ENCODE data around the gene KCNJ6. TPM values are rescaled to one million over a fixed set of nuclear protein-coding genes. Genes with fewer than 3 reads are reported as not detected.

The KCNJ6 gene
- total and polyA plus RNA-seq, 2 of the 8 experiments (the other 6 are each of a cell fraction or from before 2014, with no cell fraction given) = 0.51 to 1.2 TPM

DNA sequence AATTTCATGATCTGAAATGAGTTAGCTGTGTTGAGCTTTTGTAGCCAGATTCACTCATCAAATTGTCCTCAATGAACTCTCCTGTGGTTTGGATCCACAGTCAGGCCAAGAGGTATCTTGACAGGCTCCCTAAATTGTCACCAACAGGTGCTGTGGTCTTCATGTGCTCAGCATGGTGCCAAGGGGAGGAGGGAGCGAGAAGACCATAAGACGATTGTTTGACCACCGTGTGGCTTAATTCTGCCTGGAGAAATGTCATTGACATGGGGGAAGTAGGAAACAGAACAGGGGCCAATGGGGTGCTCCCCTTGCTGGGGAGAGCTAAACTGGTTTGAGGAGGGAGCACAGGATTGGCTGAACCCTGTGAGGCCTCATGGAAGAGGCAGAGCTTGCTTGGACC, 219.3 kb downstream of the KCNJ6 start (continued):
- TF ChIP-seq MAFK (IDR thresholded peaks at IDR 0.05; ENCODE audit: low read depth, low read length) (no peak), RAD21 (IDR thresholded peaks at IDR 0.05 in 1 of 2, conservative IDR thresholded peaks at IDR 0.05 in 1 of 2; ENCODE audit: low read depth in 2 of 2, low read length in 2 of 2) (no peak), TBP (IDR thresholded peaks at IDR 0.05; ENCODE audit: low read depth, low read length) (no peak)
